M059J (cell line): ENCODE results near the gene GPR4. TPM values are rescaled to one million over a fixed set of nuclear protein-coding genes. Genes with fewer than 3 reads are reported as not detected.

Experiments used
- DNase-seq: peaks from one replicate; pipeline ENCODE4 v3.0.0-alpha.2; 2012; ENCODE audit warnings: low read depth
- total RNA-seq: library from RNA; depleted of rRNA; stranded (reverse); fragments of >200 nt; shearing (Covaris generic); gene quantifications from 2 replicates; pipeline ENCODE4 v1.2.3, GENCODE V29; 2014

GPR4 gene
- total RNA-seq, 1 experiment from 2014 or later = 0.02 TPM

DNA sequence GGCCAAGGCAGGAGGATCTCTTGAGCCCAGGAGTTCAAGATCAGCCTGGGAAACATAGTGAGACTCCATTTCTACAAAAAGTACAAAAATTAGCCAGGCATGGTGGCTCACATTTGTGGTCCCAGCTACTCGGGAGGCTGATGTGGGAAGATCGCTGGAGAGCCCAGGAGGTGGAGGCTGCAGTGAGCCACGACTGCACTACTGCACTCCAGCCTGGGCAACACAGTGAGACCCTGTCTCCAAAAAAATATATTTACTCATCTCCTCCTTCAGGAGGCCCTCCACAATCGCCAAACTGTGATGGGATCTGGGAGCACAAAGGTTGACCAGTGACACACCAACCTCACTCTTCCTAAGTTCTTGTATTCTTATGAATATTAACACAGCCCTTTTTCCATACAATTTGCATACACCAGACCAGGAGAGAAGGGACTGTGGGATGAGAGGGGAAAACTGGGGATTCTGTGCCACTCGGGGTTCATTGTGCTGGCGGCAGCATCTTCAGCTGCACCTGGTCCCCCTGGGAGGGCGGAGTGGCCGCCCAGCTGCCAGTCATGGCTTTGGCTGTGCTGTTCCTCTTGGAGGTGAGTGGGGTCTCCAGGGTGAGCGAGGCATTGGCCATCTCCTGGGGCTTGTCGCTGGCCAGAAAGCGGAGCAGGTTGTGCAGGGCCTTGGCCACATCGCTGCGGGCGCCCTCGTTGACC lies 11.6 kb downstream of the GPR4 start:
- no peak for DNase-seq

DNA sequence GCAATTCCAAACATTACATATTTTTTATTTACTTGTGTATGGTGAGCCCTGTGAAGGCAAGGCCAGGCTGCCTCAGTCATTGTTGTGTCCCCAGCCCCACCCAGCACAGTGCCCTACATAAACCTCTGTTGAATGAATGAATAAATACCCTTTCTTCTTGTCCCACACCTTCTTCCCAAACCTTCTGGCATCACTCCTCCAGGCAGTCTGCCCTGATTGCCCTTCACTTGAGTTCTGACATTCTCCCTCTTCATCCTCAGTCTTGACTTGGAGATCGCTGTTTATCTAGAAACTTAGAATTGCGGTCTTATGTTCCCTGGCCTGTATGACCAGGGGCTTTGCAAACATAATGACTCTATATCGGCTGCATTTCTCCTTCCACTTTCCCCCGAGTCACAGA lies 12.2 kb downstream of the GPR4 start:
- DNase-seq = no peak

DNA sequence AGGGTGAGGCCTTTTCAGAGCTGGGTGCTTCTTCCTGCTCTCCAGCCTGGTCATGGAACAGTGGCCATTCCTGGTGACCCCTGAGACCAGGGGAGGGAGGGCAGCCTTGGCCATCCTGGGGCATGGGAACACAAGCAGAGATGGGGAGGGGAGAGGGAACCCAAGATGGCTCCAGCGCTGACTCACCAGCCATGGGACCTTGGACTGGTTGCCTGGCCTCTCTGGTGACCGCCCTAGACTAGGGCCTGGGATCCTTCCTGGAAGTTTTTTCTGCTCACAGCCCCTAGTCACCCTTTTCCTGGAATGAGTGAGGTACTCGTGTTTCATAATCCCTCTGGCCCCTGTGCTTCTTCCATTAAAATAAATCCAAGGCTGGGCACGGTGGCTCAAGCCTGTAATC lies 14.1 kb downstream of the GPR4 start:
- DNase-seq = no peak

DNA sequence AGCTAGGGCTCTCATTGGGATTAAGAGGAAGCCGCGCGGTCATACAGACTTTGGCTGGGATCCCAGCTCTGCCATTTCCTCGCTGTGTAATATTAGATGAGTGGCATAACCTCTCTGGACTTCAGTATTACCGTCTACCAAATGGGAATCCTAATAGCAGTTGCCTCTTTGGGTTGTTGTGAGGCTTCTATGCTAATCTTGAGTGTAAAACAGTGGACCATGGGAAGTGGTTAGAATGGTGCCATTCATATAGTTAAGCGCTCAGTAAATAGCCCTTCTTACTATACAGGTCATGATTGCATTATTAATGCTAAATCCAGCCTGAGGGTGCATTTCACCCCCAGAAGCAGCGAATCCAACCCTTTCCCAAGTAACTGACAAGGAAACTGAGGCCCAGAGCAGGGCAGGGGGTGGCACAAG lies 16.8 kb downstream of the GPR4 start:
- no peak for DNase-seq

DNA sequence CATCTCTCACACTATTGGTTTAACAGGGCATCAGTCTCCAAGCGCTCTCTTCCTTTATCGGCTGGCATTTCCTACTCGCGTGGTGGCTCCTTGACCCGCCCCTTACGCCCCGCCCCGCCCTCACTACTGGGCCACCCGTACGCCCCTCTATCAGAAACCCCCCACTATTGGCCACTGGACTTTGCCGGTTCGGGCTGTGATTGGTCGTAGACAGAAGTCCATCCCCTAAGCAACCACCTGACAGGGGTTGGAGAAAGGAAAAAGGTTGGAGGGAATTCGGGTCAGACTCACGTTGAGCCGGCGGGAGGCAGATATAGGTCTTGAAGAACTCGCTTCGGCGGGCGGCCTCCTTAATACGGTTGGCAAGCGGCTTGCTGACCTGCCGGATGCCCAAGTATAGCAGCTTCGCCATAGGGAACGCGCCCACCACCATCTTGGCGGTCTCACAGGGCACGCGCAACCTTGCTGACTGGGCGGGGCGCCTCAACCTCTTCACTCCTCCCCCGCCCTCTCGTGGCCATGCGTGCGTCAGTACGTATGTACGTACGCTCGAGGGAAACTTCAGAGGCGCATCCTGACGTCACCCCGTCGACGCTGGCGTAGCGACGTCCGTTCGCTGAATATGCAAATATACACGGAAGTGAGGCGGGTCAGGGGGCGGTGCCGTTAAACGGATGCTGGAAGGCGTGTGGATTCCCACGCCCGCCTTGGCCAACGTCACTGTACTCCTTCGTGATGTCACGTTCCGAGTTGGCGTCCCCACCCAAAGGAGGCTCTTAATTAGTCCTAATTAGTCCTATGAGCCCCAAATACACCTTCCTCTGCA lies 17.5 kb downstream of the GPR4 start, which contains the start of gene OPA3:
Gene OPA3, minus strand, starts transcription at position 471 of the 826 bp plus-strand sequence. Its CDS starts 38 bp downstream, at position 433.
- peak; percentile 100 for DNase-seq

DNA sequence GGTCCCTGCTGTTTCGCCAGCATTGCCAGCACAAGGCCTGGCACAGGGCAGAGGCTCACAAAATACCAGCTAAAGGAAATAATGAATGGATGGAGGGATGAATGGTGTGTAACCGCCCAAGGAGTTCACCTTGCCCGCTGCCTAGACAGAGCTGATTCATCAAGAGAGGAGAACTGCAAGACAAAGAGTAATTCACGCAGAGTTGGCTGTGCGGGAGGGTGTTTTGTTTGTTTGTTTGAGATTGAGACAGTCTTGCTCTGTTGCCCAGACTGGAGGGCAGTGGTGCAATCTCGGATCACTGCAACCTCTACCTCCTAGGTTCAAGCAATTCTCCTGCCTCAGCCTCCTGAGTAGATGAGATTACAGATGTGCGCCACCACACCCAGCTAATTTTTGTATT lies 20.4 kb downstream of the GPR4 start:
- peak; percentile 52 for DNase-seq

DNA sequence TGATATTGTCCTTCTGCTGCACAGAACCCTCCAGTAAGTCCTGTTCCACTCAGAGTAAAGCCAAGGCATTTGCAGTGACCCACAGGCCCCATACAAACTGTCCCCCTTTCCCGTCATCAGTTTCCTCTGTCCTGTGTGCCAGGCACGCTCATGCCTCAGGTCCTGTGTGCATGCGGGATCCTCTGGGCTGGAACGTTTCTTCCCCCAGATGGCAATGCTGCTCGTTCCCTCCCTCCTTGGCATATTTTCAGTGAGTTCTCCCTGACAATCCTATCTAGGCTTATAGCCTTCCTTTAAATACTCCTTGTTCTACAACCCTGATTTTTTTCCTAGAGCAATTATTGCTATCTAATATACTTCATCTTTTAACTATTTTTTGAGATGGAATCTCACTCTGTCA lies 23.2 kb downstream of the GPR4 start:
- DNase-seq = no peak

DNA sequence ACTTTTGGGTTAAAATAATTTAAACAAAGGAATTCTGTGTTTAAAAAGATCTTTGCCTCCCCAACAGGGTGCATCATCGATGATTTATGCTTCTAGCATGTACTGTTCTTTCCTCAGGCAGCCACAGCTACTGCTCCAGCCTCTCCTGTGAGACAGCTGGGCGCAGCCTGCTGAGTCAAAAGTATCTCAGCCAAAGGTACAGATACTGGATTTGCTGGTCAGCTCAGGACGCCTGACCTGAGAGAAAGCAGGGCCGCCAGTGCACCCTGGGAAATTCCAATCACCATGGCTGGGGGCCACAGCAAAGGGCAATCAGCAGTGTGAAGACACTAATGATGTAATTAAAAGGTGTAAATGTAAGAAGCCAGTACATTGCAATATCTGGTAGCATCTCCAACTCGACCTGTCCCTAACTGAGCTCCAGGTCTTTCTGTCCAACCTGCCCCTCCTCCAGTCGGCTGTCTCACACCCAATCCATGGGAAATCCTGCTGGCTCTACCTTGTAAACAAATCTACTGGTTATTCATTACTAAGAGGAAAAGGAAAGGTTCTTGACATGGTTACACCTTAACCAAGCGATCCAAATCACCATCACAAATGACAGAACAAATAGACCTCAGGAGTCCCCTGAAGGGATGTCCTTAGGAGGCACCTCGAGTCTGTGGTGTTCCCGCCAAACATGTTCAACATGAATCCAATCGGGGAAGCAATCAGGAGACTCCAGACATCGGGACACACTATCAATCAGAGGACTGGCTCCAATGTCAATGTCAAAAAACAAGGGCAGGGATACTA lies 24.7 kb downstream of the GPR4 start:
- DNase-seq = peak; percentile 97

DNA sequence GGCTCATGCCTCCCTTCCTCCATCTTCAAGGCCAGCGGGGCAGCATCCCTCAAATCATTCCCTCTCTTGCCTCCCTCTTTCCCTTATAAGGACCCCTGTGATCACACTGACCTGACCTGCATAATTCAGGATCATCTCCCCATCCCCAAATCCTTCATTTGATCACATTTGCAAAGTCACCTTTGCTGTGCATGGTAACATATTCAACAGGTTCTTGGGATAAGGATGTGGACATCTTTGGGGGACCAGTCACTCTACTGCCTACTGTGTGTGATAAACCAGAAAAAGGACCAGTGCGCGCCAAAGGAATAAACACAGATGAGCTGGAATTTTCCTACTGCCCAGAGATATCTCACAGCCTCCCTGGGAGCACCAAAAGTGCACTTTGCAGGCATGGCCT lies 25.3 kb downstream of the GPR4 start:
- no peak for DNase-seq

DNA sequence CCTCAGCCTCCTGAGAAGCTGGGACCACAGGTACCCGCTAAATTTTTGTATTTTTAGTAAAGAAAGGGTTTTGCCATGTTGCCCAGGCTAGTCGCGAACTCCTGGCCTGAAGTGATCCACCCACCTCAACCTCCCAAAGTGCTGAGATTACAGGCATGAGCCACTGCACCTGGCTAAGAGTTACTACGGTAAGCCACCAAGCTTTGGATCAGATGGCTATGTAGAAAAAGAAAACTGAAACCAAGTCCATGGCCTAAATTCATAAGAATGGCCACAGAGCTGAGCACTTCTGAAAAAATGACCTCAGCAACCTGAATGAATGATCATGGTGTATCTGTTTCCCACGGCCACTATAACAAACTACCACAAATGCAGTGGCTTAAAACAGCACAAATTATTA lies 26.8 kb downstream of the GPR4 start:
- no peak for DNase-seq

DNA sequence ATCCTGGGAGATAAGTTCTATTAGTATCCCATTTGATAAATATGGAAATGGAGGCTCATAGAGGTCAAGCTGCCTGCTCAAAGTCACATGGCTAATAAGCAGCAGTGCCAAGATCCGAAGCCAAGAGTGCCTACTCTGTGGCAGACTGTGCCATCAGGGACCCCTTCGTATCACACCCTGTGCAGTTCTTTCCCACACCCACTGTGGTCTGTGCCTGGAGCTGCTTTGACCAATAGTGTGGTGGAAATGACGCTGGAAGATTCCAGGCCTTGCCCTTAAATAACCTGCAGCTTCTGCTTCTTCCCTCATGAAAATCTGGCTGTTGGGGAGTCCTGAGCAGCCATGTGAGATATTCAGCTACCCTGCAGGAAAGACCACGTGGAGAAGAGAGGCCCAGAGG lies 27.5 kb downstream of the GPR4 start:
- no peak for DNase-seq

DNA sequence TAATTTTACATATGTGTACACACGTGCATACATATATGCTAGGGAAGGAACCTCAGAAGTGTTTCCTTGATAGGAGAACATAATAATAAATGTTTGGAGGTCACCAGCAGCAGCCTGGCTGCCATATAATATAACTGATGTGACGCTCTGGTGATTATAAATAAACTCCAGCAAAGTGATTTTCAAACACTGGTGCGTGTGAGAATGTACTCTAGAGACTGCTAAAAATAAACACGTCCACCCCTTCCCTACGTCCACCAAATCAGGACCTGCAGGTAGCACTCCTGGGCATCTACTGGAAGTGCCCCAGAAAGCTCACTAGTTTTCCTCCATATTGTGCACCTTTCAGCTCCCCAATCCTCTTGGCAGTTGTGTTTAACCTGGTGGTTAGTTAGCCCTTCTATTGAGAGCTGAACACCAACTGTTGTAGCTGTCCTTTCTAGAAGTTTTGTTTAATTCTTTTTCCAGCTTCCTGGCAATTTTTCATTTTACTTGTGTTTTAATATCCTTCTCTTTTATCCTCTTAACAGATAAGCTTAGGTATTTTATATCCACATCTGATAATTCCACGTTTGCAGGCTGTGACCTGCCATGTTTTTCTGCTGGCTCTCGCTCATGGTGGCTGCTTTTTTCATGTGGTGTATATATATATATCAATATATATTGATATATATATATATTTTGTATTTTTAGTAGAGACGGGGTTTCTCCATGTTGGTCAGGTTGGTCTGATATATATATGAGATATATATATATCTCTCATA lies 30.4 kb downstream of the GPR4 start:
- DNase-seq = no peak

DNA sequence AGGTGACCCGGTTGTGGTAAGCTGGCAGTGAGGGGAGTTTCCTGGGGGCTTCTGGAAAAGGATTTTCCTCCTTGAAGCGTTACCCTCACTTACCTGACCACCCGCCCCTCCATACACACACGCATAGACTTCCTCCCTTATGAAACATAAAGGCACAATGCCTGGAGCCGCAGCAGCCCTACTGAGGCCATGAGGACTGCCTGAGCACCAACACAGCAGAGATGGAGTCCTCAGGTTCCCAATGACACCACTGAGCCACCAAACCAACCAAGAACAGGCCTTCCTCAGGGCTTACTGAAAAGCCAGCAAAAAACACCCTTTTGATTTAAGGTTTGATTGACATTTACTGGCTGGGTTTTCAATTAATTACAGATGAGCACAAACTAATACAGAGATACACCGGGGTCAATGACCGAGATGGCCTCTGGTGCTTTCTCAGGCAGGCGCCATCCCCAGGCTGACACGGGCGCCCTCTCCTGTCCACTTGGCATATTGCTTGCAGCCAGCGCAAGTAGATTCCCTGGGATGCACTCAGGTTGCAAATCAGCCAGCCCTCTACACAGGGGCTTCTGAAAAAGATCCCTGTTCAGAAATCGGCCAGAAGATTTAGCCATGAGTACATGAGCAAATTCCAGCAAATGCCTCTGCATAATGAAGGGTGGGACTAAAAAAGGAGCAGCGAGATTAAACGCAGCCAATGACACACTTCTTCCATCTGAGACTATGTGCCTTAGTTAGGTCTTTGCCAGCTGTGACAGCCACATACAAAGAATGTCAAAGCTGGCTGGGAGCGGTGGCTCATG lies 32.2 kb downstream of the GPR4 start:
- DNase-seq = peak; percentile 32

DNA sequence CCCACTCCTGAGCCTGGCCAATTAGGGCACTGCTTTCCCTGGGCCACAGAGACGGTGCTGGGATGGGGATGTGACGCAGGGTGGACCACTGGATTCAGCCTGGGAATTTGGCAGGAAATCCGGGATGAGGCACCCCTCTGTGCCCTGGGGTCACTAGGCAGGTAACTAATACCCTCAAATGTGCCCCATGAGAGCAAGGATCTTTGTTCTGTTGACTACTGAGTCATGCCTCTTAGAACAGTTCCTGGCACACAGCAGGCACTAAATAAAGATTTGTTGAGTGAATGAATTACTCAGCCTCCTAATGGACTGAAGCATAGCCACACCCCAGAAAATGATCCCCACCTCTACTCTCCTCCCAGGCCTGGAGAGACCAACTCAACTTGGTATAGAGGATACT lies 33.3 kb downstream of the GPR4 start:
- DNase-seq = peak; percentile 76

DNA sequence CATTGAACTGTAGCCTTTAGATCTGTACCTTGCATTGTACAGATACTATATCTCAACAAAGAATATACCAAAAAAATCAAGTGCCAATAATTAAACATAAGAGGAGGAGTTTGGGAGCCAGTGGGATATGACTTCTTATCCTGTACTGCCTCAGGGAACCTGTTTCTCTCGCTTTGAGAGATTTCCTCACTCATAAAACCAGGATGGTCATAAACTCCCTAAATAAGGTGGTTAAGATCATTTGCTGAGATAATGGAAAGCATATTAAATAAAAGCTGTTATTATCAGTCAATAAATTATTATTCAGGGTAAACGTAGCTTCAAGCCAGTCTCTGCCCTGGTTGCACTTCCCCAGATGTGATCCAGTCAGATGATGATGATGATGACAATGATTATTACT lies 34.4 kb downstream of the GPR4 start:
- DNase-seq = no peak

DNA sequence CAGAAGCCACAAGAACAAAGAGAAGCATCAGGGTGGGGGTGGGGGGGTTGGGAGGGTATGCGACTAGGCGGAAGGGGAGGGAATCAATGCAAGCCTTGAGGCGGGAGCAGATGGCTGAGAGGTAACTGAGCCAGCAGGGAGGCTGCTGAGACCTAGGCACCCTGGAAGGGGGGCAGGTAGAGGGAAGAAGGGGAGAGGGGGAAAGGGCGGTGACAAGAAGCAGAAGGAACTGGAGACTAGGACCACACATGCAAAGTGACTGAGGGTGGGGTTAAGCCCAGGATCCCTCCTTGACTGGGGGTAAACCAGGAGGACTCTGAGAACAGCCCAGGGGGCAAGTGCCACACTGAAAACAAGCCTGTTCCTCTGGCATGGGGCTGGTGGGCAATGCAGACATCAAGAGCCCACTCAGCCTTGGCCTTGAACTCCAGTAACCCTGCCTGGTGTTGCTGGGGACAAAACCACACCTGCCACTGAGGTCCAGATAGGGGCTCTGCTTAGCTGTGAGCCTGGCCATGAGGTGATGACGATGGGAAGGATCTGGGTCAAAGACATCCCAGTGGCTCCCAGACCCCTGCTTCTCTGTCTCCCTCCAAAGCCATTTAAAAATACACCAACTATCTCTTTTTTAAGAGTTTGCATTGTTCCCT lies 37.8 kb downstream of the GPR4 start:
- no peak for DNase-seq

DNA sequence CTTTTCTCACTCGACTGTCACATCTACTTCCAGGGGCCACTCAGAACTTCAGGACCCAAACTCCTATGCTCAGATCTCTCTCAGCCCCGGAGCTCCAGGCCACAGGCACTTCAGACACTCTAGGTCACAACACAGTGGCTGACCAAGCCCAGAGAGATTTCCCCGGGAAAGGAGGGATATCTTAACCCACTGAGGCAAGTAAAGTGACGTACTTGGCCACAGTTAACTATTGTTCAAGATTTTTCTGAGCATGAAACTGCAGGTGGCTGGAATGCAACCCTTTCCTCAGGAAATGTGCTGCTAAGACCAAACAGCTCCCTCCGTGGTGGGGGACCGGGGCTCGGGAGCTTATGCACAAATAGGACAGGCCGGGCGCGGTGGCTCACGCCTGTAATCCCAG lies 41.3 kb downstream of the GPR4 start:
- no peak for DNase-seq

DNA sequence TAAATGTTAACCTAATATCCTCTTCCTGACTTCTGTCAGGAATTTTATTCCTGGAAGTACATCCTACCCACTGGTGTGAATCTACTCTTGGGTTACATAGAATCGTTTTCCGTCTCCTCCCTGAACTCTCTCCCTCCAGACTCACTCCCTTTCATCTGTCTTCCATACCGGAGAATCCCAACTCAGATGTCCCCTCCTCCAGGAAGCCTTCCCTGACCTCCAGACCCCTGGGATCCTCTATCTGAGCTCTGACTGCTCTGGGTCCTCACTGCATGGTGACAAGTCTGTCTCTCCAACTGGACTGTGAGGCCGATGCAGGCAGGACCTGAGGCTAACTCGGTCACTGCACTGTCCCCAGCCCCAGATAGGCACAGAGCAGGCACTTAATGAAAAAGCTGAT lies 42.0 kb downstream of the GPR4 start:
- no peak for DNase-seq

DNA sequence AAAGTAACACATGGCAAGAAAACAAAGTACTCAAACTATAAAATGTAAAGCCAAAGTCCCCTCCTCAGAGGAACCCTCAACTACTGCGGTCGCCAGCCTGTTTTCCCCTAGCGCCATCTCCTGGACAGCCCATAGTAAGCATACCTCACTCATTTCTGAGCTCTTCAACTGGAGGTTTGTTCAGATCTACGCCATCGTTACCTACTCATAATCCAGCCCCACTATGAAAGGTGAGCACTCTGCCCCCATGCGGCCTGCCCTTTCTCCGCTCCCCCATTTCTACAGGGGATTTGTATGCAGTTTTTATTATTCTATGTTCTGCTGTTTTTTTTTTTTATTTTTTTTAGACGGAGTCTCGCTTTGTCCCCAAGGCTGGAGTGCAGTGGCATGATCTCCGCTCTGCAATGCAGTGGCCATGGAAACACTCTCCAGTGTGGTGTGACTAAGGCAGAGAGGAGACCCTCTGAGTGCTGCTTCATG lies 43.6 kb downstream of the GPR4 start:
- DNase-seq = no peak

DNA sequence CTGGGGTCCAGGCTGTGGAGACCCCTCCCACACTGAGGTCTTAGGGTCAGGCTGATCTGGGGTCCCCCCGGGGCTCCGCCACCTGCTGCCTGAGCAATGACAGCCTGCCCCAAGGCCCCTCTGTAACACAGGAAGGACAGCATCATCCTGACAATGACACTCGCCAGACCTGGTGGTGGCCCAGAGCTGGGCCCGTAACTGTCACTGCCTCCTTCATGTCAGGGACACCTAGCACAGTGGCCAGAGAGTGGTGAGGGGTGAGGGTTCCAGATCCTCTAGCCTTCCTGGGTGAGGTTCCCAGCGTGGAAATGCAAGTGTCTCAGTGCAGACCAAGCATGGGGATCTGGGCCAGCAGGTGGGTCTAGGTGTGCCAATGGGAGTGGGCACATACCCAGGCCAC lies 45.2 kb downstream of the GPR4 start:
- no peak for DNase-seq
